Uterus (tissue), 2 donors: ENCODE data around the gene COL8A1.

Experiments
- CTCF ChIP-seq, 4 experiments: fragments of 200-600 bp in 2 of 4; fragments of 450-650 bp in 2 of 4; sonication (generic) in 2 of 4; IDR thresholded peaks; one replicate each; pipeline ENCODE4 v1.5.1; 2016 to 2019; ENCODE audit warnings: antibody characterized with exemption in 4 of 4, mild to moderate bottlenecking in 2 of 4, moderate library complexity in 1 of 4
- POLR2A ChIP-seq, 2 donors: fragments of 450-650 bp; IDR thresholded peaks; one replicate each; pipeline ENCODE4 v1.6.1; 2016; ENCODE audit warnings: antibody characterized with exemption in 2 of 2, mild to moderate bottlenecking in 1 of 2, moderate library complexity in 1 of 2

DNA sequence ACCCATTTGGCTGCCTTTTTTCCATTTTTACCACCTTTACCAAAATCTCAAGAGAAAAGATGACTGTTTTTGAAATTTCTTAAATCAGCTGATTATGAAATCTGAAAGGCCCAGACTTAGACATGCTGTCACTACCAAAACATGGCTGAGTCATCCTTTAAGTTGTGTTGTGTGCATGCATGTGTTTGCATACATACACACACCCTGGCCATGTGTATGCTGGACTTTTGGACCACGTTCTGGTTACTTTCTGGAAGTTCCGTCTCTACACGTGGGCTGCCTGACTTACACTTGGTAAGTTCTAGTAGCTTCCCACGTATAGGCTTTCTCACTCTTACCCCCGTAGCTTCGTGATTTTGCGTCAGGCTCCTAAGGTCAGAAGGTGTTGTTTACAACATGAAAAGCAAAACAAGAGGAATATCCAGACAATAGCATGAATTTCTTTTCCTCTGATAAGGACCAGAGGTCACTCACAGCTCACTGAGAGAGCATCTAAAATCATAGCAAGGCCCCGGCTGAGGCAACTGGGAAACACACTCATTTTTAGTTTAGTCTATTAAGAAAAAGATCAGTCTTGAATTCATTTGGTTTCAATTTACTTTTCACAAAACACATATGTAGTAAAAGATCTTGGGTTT, 62.4 kb downstream of the COL8A1 start:
- TF ChIP-seq CTCF (IDR thresholded peaks at IDR 0.05) (no peak), POLR2A (IDR thresholded peaks at IDR 0.05) (no peak)
